Measurements from ENCODE around the gene GHR.

The GHR gene

DNA sequence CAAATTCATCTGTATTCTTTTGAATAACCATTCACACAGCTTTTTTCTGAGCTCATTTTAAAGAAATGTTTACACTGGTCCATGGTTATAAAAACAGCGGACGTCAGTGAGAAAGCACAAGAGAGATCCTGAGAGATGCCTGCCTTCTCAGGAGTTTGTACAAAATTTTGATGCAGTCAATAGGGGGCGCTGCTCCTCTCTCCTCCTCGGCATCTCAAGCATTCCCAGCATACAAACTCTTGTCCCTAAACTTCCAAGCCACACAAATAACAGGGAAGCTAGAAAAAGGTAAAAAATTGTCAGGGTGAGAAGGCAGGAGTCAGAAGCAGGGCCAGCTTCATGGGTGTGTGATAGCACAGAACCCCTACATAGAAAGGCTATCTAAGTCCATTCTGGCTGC is 322.2 kb downstream of the GHR start:
- no peak for DNase-seq

DNA sequence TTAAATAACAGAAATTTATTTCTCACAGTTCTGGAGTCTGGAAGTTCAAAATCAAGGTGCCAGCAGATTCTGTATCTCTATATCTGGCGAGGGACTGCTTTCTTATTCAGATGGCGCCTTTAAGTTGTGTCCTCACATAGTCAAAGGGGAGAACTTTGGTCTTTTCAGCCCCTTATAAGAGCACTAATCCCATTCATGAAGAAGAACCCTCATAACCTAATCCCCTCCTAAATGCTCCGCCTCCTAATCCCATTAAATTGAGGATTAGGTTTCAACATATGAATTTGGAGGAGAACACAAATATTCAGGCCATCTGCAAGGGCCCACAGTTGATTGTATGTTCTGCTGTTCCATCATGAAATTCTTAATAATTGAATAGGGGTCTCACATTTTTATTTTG is 322.6 kb downstream of the GHR start:
- DNase-seq, result no peak

- no peak for DNase-seq
These were observed 325.8 kb downstream of the GHR start for GRCh38 chr5:42749020-42749419.

- no peak for DNase-seq
These were observed 327.3 kb downstream of the GHR start for GRCh38 chr5:42750507-42750906.

- DNase-seq, result no peak
These were observed 327.8 kb downstream of the GHR start for GRCh38 chr5:42751044-42751443.

DNA sequence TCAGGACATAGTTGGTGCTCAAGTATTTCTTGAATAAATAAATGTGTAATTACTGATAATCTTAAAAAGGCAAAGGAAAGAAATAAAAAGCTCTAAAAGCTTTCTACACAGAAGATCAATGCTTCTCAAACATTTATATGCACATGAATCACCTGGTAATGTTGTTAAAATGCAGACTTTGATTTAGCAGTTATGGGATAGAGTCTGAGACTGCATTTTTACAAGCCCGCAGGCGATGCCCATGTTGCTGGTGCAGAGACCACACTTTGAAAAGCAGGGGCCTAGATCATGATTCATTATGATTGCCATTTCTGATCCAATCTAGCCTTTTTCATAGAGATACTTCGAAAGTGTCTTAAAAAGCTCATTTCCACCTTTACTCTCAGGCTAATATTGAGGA is 329.9 kb downstream of the GHR start:
- no peak for DNase-seq

DNA sequence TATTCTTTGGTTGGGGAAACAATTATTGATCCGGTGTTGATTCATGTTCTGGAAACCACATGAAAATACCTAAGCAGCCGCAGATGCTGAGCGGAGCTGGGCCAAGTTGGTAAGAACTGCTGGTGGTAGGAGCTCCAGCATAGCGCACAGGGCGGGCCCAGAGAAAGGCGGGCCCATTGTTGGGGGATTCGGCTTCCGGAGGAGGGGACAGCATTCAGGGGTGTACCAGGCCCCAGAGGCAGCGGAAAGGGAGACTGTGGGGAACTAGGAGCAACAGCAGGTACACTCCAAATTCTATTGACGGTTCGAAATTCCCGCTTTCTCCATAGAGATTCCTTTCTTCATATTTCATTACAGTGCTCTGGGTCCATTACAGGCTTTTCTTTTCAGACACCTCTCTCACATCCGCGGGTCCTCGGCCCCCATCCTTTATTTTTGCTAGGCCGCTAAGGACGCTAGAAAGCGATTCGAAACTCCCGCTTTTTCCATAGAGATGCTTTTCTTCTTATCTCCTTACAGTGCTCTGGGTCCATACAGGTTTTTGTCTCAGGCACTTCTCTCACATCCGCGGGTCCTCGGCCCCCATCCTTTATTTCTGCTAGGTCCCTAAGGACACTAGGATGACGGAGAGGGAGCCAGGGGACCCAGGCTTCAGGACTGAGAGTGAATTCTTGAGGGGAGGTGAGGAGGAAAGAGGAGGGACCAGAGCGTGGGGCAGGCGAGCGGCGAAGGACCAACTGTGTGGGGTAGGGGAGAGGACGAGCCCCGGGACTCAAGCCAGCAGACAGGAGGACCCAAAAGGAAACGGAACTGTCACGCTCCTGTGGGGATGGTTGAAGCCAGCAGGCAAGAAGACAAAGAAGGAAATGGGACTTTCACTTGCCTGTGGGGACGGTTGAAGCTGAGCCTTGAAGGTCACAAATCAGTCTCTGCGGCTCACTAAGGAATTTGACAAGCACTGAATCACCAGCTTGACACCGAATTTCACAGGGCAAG is 333.7 kb downstream of the GHR start, which contains the start of gene CCDC152:
TSS of gene CCDC152 (plus strand) at position 213 of the 996 bp plus-strand sequence. CDS start 2,304 bp downstream, outside the sequence.
- peak; percentile 80 for DNase-seq

DNA sequence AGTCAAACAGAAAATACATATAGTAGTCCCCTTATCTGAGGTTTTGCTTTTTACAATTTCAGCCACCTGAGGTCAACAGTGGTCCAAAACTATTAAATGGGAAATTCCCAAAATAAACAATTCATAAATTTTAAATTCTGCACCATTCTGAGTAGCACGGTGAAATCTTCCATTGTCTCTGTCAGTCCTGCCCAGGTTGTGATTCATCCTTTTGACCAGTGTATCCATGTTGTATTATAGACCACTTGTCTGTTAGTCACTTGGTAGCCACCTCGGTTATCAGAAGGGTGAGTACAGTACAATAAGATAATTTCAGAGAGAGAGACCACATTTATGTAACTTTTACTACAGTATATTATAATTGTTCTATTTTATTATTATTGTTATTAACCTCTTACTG is 336.2 kb downstream of the GHR start:
- DNase-seq, result no peak

- DNase-seq, result no peak
These were observed 337.2 kb downstream of the GHR start for GRCh38 chr5:42760426-42760825.

DNA sequence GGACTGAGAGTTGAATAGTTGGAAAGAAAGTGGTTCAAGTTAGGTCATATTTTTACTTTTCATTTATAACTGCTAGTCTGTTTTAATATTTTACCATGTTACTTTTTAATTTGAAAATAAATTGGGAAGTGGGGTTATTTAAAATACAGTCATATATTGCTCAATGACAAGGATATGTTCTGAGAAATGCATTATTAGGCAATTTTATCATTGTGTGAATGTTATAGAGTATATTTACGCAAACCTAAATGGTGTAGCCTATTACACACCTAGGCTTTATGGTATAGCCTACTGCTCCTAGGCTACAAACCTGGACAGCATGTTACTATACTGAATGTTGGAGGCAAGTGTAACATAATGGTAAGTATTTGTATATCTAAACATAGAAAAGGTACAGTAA is 338.6 kb downstream of the GHR start:
- DNase-seq, result no peak

DNA sequence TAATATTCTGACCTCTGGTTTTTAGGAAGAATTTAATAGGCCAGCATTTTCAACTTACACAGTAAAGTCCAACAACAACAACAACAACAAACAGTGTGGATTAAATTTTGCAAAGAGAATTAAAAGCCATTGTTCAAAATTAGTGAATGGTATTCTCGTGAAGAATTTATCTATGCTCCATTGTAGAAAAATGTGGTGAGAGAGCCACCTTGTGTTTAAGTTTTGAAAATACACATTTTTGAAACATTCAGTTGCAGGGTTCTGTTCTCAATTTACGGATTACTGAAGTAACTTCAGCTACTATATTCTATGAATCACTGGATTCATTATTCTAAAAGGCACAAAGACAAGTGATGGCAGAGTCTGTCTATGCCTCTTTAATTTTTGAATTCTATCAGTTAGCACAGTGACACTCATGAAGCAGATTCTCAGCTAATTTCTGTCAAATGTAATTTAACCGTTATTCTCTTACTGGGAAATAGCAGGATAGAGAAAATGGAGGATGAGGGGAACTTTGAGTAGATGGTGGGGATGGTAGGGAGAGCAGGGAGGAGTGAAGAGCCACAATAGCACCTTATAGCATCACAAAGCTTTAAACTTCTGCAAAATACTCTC is 344.4 kb downstream of the GHR start:
- no peak for DNase-seq

DNA sequence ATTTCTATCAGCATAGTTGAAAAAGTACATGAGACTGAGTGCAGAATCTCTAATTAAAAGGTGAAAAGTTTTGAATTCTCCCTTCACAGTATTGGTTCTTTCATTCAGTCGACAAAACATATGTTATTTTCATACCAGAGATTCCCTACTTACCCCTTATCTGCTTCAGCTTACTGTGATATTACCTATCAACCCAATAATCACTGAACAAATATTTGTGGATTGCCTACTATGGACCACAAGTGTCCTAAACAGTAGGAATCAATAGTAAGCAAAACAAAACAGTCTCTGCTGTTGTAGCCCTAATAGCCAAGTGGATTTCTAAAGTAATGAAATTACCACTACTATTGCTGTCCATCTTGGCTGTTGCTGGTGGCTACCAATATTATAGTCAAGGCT is 344.9 kb downstream of the GHR start:
- DNase-seq, result no peak

DNA sequence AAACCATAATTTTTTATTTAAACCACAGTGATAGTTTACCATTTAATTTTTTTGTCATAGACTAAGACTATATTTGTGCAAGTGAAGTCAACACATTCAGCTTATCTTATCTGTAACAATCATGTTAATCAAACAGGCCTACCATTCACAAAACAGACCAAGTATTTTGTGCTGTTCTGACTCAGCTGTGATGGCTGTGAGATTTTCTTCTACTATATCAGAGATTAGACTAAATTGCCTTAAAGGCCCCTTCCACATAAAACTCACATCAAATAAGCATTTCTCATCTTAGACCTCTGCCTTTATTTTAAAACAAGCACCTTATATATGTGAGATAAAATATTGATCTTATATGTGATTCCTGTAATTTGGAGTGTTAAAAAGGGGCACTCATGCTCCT is 346.8 kb downstream of the GHR start:
- no peak for DNase-seq
